IPS-18c (cell line): Measurements from ENCODE around the gene AMER3.

Experiments used
- H3K4me3 ChIP-seq: 2 replicates; pipeline ENCODE4 v1.7.0; 2013; ENCODE audit warnings: low read depth, mild to moderate bottlenecking, low read length, moderate library complexity; ENCODE audit not compliant: insufficient read depth
- H3K9me3 ChIP-seq: one replicate; pipeline ENCODE4 v1.6.1; 2013; ENCODE audit warnings: mild to moderate bottlenecking, low read length, moderate library complexity; ENCODE audit not compliant: control insufficient read depth, insufficient read depth

The AMER3 gene

GRCh38 chr2:130743278-130743677 is 12.1 kb upstream of the AMER3 start:
- no peaks in the 10 kb centered on the region for H3K9me3 ChIP-seq
- H3K4me3 ChIP-seq: no peak overlapping the region

- Histone ChIP-seq H3K4me3 (no peak overlapping the region), H3K9me3 (no peaks in the 10 kb centered on the region)
Observed at GRCh38 chr2:130744287-130745117, 10.8 kb upstream of the AMER3 start.

- H3K9me3 ChIP-seq: no peaks in the 10 kb centered on the region
- no peak overlapping the region for H3K4me3 ChIP-seq
Observed at GRCh38 chr2:130749078-130749477, 6.3 kb upstream of the AMER3 start.

GRCh38 chr2:130749641-130750040 is 5.7 kb upstream of the AMER3 start:
- Histone ChIP-seq H3K9me3 (no peaks in the 10 kb centered on the region), H3K4me3 (no peak overlapping the region)

GRCh38 chr2:130754811-130755210 is 529 bp upstream of the AMER3 start:
- no peaks in the 10 kb centered on the region for H3K9me3 ChIP-seq
- H3K4me3 ChIP-seq: peak overlapping the region; percentile 77; the same call in 1 of the 2 replicates

- H3K4me3 ChIP-seq: peak overlapping the region; percentile 77
- H3K9me3 ChIP-seq: no peaks in the 10 kb centered on the region
Observed at GRCh38 chr2:130756053-130756873, 923 bp downstream of the AMER3 start.

- H3K4me3 ChIP-seq: peak overlapping the region; percentile 70; the same call in 1 of the 2 replicates
- no peaks in the 10 kb centered on the region for H3K9me3 ChIP-seq
Observed at GRCh38 chr2:130756874-130757668, 1.7 kb downstream of the AMER3 start.

- no peak overlapping the region for H3K4me3 ChIP-seq
Observed at GRCh38 chr2:130759906-130760753, 4.8 kb downstream of the AMER3 start.

GRCh38 chr2:130760754-130761751 is 5.7 kb downstream of the AMER3 start:
- Histone ChIP-seq H3K4me3 (no peak overlapping the region), H3K9me3 (no peaks in the 10 kb centered on the region)

More at GRCh38 chr2:130759906-130760753, 4.8 kb downstream of the AMER3 start:
- no peaks in the 10 kb centered on the region for H3K9me3 ChIP-seq

GRCh38 chr2:130762031-130762909 is 6.9 kb downstream of the AMER3 start:
- H3K9me3 ChIP-seq: no peaks in the 10 kb centered on the region
- H3K4me3 ChIP-seq: no peak overlapping the region

- Histone ChIP-seq H3K4me3 (no peak overlapping the region), H3K9me3 (no peaks in the 10 kb centered on the region)
Observed at GRCh38 chr2:130762910-130763385, 7.6 kb downstream of the AMER3 start.

- Histone ChIP-seq H3K4me3 (no peak overlapping the region), H3K9me3 (no peaks in the 10 kb centered on the region)
Observed at GRCh38 chr2:130763405-130763804, 8.1 kb downstream of the AMER3 start.

- no peaks in the 10 kb centered on the region for H3K9me3 ChIP-seq
- H3K4me3 ChIP-seq: no peak overlapping the region
Observed at GRCh38 chr2:130764035-130764820, 8.9 kb downstream of the AMER3 start.

GRCh38 chr2:130764821-130765115 is 9.4 kb downstream of the AMER3 start:
- no peaks in the 10 kb centered on the region for H3K9me3 ChIP-seq

More at GRCh38 chr2:130764821-130765115, 9.4 kb downstream of the AMER3 start:
- no peak overlapping the region for H3K4me3 ChIP-seq
